GM12874 (cell line): ENCODE results near the gene ZNF628.

Experiments used
- TF ChIP-seq, protein P1 (sequence below): IDR thresholded peaks from 2 replicates; pipeline ENCODE4 v1.5.1; 2011; ENCODE audit warnings: low read depth, mild to moderate bottlenecking, control low read depth, low read length, moderate library complexity; ENCODE audit not compliant: insufficient read depth

ZNF628 gene

DNA sequence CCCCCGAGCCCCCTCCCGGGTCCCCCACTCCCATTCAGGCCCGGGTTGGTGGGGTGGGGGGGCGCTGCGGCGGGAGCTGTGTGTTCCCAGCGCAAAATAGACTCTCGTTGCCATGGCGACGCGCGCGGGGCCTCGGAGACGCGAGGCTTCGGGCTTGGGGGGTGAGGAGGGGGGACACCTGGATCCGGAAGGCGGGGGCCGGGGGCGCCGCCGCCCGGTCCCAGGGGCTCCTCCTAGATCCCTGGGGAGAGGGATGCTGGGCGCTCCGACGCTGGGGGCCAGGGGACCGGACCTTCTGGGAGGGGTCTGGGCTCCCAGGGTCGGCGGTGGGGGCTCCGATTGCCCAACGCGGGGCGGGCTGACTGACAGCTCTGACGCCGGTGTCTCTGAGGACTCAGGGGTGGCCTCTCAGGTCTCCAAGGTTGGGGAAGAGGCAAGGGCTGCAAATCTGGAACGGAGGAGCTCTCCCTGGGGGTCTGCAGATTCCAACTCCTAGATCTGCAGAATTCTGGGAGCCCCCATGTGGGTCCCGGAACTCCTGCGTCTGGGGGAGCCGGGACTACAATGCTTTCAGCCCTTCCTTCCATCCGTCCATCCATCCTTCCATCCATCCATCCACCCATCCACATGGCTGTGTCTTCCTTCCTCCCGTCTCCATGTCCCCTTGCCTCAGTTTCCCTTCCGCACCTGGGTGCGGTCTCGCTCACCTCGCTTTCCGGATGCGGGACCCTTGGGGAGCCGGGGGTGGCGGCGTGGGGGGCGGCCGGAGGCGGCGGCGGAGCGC lies 24.3 kb upstream of the ZNF628 start:
- TF ChIP-seq, protein P1, sequence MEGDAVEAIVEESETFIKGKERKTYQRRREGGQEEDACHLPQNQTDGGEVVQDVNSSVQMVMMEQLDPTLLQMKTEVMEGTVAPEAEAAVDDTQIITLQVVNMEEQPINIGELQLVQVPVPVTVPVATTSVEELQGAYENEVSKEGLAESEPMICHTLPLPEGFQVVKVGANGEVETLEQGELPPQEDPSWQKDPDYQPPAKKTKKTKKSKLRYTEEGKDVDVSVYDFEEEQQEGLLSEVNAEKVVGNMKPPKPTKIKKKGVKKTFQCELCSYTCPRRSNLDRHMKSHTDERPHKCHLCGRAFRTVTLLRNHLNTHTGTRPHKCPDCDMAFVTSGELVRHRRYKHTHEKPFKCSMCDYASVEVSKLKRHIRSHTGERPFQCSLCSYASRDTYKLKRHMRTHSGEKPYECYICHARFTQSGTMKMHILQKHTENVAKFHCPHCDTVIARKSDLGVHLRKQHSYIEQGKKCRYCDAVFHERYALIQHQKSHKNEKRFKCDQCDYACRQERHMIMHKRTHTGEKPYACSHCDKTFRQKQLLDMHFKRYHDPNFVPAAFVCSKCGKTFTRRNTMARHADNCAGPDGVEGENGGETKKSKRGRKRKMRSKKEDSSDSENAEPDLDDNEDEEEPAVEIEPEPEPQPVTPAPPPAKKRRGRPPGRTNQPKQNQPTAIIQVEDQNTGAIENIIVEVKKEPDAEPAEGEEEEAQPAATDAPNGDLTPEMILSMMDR = no peak

DNA sequence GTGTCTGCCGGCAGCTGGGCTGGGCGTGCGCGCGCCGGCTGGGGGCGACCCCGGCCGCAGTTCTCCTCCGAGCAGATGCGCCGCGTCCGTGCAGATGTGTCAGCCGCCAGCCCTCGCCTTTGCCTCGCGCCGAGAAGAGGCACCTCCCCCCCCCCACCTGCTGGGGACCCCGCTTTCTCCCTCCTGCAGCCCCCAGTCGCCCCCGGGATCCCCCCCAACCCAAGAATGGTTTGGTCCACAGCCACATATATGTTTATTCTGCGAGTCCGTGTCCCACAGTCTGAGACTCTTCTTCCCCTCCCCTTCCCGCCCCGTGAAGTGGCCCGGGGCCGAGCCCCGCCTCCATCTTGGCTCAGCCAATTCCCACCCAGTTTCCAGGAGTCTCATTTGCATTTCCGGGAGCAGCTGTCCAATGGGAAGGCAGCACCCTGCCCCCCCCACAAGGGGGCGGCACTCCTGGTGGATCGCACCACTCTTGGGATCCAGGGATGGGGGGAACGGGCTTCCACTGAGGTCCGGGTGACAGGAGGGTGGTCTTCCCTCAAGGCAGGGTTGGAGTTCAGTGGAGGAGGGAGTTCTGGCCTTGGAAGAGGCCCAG lies 23.6 kb upstream of the ZNF628 start:
- TF ChIP-seq, protein P1 = no peak

DNA sequence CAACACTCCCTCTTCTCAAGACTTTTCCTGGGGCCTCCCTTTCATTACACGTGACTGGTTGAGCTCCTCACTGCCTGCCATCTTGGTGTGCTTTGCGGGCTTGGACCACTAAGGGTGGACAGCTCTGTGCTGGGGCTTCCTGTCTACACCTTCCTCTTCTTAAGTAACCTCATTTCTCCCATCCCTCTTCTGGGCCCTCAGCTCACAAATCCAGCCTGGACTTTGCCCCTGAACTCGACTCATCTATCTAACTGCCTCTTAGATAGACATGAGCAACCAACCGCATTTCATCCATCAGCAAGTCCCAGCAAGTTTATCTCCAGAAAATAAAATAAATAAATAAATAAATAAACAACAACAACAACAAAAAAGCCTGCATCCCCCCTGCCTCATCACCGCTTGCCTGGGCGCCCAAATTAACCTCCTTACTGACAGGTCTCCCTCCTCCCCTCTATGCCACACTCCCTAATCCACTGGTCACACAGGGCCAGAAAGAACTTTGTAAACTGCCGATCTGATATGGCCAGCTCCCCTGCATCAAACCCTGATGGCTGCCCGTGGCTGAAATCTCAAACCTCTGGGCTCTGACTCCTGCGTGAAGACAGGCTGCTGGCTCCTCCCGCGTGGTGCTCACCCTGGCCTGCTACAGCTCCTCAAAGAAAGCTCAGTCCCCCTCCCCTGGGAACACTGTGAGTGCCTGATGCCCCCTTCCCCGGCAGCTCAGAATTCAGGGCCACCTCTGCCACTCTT lies 22.7 kb upstream of the ZNF628 start:
- TF ChIP-seq, protein P1 = no peak

DNA sequence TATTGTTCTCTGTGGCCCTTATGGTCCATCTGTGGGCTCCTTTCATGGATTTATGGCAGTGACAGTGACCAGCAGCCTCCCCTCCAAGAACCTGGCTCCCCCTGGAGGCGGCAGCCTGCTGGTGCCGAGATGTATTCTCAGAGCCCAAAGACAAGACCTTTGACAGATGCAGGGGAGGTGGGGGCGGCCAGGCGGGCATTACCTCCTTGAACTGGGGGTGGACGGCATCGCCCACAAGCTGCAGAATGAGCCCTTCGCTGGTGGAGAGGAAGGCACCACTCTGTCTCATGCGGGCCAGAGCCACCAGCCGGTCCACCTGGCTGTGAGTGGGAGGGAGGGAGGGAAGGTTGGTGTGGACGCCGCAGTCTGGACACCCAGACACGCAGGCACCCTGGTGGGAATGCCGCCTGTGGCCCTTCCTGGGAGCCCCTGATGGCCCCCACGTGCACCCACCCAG lies 21.6 kb upstream of the ZNF628 start:
- TF ChIP-seq, protein P1 = peak; percentile 78

DNA sequence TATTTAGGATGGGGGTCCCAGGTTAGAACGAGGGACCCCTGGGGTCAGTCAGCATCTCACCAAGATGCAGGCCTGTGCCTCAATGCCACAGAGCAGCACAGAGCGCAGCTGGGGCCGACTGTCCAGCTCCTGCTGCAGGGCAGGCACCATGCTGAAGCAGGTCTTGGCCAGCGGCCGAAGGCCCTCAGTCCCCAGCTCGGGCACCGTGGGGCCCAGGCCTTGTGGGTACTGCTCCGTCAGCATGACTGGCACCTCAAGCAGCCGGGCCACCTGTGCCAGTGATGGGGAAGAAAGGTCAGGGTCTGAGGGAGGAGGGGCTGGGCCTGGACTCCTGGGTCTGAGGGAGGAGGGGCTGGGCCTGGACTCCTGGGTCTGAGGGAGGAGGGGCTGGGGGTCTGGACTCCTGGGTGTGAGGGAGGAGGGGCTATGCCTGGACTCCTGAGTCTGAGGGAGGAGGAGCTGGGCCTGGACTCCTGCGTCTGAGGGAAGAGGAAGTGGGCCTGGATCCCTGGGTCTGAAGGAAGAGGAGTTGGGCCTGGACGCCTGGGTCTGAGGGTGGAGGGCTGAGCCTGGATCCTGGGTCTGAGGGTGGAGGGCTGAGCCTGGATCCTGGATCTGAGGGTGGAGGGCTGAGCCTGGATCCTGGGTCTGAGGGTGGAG lies 20.7 kb upstream of the ZNF628 start:
- TF ChIP-seq, protein P1 = no peak

DNA sequence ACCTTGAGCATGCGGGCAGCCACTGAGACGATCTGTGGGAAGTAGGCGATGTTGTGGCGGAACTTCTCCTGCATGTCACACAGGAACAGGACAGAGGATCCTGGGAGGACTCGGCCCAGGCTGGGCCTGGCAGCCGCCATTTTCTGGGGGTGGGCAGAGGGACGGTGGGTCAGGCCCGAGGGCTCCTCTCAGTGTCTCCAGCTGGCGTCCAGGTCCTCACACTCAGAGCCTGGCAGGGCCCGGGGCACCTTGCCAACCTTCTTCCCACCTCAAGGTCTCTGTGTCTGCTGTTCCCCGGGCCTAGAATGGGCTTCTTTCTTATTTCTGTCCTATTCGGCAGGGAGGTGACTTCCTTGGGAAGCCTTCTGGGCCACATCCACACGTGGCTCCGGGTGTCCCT lies 20.1 kb upstream of the ZNF628 start:
- TF ChIP-seq, protein P1 = no peak
